K562 (cell line): Measurements from ENCODE around the gene LACC1.

ENCODE experiments used
- BDP1 ChIP-seq: IDR thresholded peaks from 3 replicates; pipeline ENCODE4 v1.6.1; 2011; ENCODE audit not compliant: insufficient read length, insufficient read depth
- JUNB ChIP-seq: fragments of 450-650 bp; formaldehyde crosslinking; conservative IDR thresholded peaks from 2 replicates; pipeline ENCODE4 v1.4.0; 2020; ENCODE audit warnings: mild to moderate bottlenecking
- KLF1 ChIP-seq: fragments of 450-650 bp; IDR thresholded peaks from 2 replicates; pipeline ENCODE4 v1.6.1; 2016; ENCODE audit warnings: missing genetic modification characterization, missing compliant biosample characterization
- NCOA1 ChIP-seq: fragments of 450-650 bp; IDR thresholded peaks from 2 replicates; pipeline ENCODE4 v1.6.1; 2016; ENCODE audit warnings: low read depth
- SIN3A ChIP-seq, 2 experiments: fragments of 150-350 bp in 1 of 2; IDR thresholded peaks; 2 replicates each; pipeline ENCODE4 v1.6.1; 2011 to 2016; ENCODE audit warnings: borderline replicate concordance in 2 of 2, low read depth in 2 of 2, low read length in 2 of 2, mild to moderate bottlenecking in 2 of 2, moderate library complexity in 2 of 2; ENCODE audit not compliant: control insufficient read depth in 1 of 2
- TBP ChIP-seq: optimal IDR thresholded peaks from 2 replicates; pipeline ENCODE3; 2011; ENCODE audit warnings: low read depth, low read length, improper control_type of control experiment
- ZFX ChIP-seq: sonication (generic); formaldehyde crosslinking; IDR thresholded peaks from 2 replicates; pipeline ENCODE4 v1.8.0; 2022; ENCODE audit warnings: mild to moderate bottlenecking, missing genetic modification reagents, moderate library complexity
- ZNF212 ChIP-seq: fragments of 450-650 bp; formaldehyde crosslinking; IDR thresholded peaks from 2 replicates; pipeline ENCODE4 v1.4.0; 2020; ENCODE audit warnings: mild to moderate bottlenecking
- TF ChIP-seq, protein P1 (sequence below): sonication (generic); formaldehyde crosslinking; IDR thresholded peaks from 2 replicates; pipeline ENCODE4 v1.8.1; 2022; ENCODE audit warnings: missing genetic modification reagents

DNA sequence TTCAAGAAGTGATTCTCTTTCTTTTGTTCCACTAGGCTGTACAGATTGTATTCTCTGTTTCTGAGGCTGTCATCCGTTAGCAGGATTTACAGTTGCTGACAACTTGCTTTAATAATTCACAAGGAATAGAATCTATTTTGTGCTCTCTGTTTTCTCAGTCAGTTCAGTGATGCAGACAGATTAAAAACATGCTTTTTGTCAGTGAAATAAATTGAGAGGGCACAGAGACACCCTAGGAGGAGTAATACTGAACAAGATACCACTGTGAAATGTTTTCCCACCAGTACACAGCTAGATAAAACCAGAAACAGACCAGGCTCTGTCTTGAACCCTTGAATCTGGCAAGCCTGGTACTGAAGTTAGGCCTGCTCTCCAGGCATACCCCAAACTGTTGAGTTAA lies 58.7 kb downstream of the LACC1 start:
- no peak for TF ChIP-seq ZNF212 (CRISPR knock-in tag)
- TF ChIP-seq TBP: no peak
- no peak for TF ChIP-seq KLF1
- no peak for TF ChIP-seq NCOA1
- TF ChIP-seq BDP1: no peak
- no peak for TF ChIP-seq SIN3A (IDR thresholded peaks at IDR 0.05; ENCODE audit: borderline replicate concordance in 2 of 2, control insufficient read depth in 1 of 2, low read depth in 2 of 2, low read length in 2 of 2)
- no peak for TF ChIP-seq ZFX (CRISPR knock-in tag)
- TF ChIP-seq JUNB (CRISPR knock-in tag): no peak
- TF ChIP-seq, protein P1, sequence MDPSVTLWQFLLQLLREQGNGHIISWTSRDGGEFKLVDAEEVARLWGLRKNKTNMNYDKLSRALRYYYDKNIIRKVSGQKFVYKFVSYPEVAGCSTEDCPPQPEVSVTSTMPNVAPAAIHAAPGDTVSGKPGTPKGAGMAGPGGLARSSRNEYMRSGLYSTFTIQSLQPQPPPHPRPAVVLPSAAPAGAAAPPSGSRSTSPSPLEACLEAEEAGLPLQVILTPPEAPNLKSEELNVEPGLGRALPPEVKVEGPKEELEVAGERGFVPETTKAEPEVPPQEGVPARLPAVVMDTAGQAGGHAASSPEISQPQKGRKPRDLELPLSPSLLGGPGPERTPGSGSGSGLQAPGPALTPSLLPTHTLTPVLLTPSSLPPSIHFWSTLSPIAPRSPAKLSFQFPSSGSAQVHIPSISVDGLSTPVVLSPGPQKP (CRISPR knock-in tag): no peak
